DMS153 (cell line): ENCODE results near the gene GALK1.
"Not testable (repeated sequence)": the region's sequence is repeated elsewhere in the genome, so short reads cannot be mapped to it uniquely, and the experiment has no call there.

Experiments used
- DNase-seq: peaks from one replicate; lab custom pipeline; 2025; lab: John Stamatoyannopoulos, UW

The GALK1 gene

DNA sequence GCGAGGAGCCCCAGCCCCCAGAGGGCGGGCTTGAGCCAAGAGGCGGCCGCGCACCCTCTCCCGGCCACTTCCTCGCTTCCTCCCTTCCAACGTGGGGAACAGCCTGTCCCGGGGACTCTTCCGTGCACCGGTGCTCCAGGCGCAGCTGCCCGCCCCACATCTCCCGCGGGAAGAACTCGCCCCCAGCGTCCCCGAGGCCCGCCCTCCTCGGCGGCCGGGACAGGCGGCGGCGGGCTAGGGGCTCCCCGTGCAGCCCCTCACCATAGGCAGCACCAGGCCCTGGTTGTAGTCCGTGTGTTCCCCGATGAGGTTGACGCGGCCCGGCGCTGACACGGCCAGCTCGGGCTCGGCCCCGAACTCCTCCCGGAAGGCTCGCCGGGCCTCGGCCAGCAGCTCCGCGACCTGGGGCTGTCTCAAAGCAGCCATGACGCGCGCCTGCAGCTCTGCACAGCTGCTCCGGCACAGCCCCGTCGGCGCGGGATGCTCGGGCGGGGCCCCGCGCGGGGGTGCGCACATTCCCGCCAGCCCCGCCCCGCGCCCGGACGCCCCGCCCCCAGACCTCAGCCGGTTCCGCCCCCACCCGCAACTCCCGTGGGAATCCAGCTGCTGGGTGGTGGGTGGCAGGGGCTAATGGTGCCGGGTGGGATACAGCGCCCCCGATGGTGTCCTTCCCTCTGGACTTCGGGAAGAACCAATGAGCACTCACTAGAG is at the start of gene GALK1:
Gene GALK1, minus strand, starts transcription at position 482 of the 711 bp plus-strand sequence. Its CDS starts 56 bp downstream, at position 426.
- DNase-seq, result peak; percentile 39

DNA sequence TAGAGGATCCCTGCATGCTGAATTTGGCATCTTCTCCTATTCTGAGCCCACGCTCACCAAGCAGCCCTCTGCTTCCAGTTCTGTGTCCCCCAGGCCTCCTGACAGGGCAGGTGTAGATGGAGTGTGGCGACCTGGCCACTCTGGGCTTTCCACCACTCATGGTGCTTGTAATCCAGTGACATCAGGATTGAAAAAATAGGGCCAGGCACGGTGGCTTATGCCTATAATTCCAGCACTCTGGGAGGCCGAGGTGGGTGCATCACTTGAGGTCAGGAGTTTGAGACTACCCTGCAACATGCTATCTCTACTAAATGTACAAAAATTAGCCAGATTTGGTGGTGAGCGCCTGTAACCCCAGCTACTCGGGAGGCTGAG is 49.0 kb upstream of the GALK1 start:
- no peak for DNase-seq

DNA sequence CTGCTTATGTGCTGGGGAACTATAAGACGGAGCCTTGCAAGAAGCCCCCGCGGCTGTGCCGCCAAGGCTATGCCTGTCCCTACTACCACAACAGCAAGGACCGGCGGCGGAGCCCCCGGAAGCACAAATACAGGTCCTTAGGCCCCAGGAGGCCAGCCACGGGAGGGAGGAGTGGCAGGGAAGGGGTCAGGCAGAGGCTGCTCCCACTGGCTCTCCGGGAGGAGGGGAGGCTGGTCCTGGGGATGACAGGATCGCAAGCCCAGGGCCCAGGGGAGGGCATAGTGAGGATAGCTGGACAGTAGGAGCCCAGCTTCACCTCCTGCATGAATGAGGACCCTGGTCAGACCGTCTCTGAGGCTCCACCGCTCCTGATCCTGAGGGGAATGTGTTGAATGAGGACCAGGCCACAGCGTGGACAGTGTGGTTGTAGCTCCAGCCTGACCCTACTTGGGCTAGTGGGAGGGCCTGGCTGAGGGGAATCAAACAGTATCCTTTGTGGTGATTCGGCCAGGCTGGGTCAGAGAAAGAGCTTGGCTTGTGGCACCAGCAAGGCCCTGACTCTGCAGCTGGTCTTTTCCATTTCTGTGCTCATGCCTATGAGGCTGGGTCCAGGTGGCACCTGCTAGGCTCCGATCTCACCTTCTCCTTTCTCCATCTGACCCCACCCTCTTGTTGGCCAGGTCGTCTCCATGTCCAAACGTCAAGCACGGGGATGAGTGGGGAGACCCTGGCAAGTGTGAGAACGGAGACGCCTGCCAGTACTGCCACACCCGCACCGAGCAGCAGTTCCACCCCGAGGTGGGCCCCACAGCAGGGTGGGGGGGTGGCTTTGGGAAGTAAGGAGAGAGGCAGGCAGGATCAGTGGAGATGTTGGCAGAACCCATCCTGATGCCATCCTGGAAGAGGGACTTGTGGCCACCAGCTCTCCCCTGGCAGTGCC is 48.4 kb upstream of the GALK1 start:
- DNase-seq, result no peak

DNA sequence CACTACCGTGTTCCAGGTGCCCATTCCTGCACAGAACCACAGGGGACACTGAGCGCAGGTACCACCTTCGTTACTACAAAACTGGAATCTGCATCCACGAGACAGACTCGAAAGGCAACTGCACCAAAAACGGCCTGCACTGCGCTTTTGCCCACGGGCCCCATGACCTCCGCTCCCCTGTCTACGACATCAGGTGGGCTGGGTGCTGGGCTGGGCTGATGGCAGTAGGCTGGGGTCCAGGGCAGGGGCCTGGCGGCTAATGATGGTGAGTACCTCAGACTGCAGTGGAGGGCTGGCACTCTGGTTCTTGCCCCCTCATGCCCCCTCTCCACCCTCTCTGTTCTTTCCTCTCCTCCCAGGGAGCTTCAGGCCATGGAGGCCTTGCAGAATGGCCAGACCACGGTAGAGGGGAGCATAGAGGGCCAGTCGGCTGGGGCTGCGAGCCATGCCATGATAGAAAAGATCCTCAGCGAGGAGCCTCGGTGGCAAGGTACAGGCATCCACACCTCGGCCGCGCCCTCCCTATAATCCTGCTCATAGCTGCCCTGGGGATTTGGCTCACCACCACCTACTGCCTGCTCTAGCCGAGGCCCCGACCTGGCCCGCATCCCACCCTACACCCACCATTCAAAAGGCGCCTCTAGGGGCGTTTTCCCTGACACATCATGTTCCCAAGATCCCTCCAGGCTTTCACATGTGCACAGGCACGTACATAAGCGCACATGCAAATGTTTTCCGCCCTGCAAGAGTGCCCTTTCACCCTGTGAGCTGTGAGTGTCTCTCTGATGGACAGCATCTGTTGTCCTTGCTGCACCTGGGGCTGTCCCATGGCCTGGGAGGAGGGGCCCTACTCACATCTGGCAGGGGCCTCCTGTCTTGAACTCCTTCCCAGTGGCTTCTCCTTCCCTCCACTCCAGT is 47.4 kb upstream of the GALK1 start:
- no peak for DNase-seq

DNA sequence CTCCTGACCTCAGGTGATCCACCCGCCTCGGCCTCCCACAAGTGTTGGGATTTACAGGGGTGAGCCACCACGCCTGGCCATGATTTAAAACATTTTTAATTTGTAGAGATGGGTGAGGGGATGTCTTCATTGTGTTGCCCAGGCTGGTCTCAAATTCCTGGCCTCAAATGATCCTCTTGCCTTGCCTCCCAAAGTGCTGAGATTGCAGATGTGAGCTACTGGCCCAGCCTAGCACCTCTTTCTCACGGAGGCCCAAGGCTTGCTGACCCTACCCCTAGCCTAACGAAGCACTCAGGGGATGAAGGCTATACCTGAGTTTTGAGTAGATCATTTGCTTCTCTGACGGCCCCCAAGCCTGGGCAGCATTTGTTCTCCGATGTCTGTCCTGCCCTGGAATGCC is 46.2 kb upstream of the GALK1 start:
- no peak for DNase-seq

DNA sequence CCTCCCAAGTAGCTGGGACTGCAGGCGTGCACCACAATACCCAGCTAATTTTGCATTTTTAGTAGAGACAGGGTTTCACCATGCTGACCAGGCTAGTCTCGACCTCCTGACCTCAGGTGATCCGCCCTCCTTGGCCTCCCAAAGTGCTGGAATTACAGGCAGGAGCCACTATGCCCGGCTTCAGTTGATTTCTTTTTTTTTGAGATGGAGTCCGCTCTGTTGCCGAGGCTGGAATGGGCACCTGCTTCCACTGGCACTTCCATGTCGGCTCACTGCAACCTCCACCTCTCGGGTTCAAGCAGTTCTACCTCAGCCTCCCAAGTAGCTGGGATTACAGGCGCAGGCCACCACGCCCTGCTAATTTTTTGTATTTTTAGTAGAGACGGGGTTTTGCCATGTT is 45.8 kb upstream of the GALK1 start:
- DNase-seq, result not testable (repeated sequence)

DNA sequence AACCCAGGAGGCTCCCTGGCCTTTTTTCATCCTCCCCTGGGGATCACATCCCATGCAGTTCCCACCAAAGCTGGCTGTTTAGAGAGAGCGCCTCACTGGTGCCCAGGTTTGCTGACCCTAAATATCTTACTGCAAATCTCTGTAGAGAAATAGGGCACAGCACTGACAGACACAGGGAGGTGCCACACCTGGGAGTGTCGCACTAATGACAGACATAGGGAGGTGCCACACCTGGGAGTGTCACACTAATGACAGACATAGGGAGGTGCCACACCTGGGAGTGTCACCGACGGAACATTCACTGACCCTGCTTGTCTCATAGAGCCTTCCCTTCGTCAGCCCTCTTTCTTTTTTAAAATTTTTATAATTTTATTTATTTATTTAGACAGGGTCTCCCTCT is 45.2 kb upstream of the GALK1 start:
- no peak for DNase-seq

DNA sequence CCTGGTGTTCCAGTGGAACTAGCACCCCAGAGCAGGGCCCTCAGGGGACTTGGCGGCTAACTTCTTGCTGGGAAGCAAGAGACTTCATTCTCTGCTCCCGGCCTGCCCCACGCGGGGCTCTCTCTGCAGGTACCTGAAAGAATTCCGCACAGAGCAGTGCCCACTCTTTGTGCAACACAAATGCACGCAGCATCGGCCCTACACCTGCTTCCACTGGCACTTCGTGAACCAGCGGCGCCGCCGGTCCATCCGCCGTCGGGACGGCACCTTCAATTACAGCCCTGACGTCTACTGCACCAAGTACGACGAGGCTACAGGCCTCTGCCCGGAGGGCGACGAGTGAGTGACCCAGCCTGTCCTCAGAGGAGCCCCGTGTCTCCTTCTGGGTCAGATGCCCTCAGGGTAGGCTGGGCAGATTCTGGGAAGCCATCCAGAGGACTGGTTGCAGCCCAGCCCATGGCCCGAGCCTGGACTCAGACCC is 44.7 kb upstream of the GALK1 start:
- DNase-seq, result no peak

DNA sequence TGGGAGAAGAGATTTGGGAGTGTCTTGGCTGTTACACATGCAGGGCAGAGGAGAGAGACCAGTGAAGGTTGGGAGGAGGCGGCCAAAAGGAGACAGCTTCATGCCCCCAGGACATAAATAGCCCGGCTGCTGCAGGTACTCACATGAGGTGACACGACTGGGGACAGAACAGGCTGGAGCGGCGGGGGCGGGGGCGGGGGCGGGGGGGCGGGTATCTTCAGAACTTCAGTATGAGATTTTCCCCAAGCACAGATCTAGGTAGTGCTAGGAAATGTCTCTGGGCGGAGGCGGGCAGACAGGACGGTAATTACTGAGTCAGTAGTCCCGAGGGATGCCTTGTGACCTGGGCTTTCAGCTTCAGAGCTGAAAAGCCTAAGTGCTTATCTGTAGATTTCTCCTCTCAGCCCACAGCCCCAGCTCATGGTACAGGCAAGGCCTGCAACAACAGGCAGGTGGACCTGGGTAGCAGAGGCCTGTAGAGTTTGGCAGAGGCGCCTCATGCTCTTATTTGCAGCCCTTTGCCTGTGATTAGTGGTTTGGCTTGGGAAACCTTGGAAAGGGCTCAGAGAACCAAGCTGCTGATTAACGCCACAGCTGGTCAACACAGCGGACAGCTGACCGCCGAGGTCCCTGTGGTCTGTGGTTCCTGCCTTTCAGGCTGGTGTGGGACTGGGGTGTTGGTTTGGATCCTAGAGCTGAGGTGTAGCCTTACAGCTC is 44.1 kb upstream of the GALK1 start:
- DNase-seq, result peak; percentile 23

DNA sequence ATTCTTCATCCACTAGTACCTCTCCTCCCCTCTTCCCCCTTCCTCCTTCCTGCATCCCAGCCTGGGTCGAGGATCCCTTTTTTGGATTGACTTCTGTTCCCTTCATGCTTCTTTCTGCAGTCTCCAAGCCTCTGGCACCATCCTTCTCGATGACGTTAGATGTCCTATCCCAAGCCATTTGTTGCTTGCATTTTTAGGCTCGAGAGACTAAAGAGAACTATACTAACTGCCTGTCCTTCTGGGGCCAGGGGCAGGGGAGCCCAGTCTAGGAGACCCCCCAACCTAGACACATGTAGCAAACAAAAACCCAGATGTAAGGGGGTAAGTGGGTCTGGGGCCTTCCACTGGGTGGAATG is 43.5 kb upstream of the GALK1 start:
- DNase-seq, result no peak

DNA sequence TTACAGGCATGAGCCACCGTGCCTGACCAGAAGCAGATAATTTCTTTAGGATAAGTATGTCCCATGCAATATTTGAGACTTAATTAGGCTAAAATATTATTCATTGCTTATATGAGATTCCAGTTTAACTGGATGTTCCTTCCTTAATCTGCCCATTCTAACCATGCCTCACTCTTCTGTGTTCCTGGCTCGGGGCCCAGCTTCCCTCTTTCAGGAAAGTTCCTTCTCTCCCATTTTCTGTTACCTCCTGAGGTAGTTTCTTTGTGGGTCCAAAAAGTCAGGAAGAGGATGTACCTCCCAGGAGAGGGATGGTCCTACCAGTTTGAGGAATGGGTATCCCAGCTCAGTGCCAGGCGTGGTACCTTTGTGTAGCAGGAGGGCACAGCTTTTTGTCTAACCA is 42.9 kb upstream of the GALK1 start:
- DNase-seq, result no peak

DNA sequence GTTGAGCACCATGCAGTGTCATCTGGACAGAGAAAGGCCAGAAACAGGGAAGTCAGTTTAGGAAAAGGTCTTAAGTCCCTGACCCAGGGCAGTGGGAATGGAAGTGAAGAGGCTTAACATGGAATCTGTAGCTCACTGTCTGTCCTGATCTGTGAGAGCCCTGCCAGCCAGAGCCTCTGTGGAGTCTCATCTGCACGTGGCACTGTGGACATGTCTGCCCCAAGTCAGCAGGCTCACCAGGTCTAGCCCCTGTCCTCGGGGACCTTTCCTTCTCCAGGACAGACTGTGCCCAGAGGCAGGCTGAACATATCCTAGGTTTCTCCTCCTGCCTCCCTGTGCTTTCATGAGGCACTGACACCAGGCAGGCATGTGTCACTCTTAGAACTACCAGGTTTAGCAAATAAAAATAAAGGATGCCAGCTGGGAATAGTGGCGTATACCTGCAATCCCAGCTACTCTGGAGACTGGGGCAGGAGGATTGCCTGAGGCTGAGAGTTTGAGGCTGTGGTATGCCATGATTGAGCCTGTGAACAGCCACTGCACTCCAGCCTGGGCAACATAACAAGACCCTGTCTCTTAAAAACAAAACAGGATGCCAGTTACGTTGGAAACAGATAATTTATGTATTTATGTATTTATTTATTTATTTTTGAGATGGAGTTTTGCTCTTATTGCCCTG is 42.0 kb upstream of the GALK1 start:
- DNase-seq, result no peak

DNA sequence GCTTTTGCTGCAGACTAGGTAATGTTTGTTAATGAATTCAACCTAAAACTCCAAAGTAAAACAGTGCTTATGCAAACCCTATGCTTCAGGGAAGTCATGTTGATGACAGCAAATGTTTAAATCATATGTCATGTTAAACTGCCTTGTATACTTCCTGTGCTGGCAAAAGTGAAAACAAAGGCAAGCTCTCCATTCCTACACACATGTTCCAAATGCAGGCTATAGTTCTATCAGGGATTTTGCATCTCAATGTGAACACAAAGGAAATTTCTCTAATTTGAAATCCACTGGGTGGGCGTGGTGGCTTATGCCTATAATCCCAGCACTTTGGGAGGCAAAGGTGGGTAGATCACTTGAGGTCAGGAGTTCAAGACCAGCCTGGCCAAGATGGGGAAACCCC is 38.9 kb upstream of the GALK1 start:
- DNase-seq, result no peak

DNA sequence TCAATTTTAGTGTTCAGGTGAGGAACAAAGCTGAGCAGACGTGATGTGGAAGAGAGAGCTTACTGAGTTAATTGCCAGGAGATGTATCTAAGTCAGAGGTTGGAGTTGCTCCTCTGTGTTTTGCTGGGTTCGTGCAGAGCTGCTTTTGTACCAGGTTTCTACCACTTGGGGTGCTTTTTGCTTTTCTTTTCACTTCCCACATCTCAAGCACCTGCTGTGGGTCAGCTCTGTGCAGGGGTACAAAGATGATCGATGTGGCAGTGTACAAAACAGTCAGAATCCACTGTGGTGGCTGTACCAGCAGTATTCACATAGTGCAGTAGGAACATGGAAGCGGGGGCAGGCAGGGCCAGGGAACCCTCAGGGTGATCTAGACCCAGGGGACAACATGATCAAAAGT is 34.4 kb upstream of the GALK1 start:
- DNase-seq, result no peak

DNA sequence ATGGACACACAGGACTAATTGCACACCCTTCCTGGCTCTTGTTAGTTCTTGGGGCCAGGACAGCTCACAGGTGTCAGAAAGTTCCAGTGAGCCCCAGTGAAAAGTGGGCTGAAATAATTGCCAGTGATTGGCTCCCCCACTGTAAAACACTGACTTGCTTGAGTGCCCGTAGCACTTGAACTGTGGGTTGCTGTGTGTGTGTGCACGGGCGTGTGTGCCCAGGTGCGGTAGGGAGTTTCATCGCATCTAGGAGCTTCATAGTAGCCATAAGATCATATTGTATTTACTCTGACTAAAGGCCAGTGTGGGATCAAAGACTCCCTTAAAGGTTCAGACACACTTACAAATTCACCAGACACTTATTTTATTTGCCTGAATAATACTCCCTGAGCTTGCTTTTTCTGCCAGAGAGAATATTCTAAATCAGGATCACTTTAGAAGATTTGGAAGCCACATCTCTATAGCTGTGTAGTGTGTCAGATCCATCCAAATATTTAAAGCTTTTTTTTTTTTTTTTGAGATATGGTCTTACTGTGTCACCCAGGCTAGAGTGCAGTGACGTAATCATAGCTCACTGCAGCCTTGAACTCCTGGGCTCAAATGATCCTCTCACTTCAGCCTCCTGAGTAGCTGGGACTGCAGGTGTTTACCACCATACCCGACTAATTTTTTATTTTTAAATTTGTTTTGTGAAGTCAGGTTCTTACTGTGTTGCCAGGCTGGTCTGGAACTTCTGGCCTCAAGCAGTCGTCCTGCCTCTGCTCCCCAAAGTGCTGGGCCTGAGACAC is 31.0 kb upstream of the GALK1 start:
- DNase-seq, result no peak

DNA sequence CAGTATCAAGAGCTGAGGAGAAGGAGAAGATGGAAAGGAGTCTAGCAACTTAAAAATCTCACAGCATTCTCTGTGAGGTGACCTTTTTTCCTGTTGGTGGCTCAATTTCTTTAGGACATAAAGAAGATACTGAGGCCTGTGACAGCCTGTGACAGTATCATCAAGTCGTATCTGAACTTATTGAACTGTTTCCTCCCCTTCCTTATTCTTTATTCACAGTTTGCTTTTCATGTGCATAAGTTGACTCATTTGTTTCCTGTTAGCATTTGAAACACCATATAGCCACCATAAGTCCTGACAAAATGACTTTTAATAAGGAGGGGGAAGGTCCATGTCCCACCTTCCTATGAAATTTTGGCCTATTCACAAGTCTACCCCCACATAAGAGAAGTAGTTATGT is 28.5 kb upstream of the GALK1 start:
- no peak for DNase-seq

DNA sequence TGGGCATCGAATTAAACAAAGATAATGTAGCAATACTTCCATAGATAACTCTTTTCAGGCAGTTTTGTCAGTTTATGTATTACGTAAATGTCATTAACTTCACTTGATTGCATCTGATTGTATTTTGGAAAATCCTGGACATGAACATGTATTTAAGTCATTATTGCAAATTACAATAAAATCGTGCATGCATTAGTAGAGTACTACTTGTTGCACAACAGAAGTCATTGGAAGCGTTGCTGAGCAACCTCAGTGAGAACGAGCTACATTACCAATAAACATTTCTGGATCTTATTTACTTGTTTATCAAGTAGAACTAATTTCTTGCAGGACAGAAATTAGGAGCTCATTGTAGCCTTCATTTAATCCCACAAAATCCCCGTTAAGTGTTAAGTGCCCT is 26.3 kb upstream of the GALK1 start:
- no peak for DNase-seq

DNA sequence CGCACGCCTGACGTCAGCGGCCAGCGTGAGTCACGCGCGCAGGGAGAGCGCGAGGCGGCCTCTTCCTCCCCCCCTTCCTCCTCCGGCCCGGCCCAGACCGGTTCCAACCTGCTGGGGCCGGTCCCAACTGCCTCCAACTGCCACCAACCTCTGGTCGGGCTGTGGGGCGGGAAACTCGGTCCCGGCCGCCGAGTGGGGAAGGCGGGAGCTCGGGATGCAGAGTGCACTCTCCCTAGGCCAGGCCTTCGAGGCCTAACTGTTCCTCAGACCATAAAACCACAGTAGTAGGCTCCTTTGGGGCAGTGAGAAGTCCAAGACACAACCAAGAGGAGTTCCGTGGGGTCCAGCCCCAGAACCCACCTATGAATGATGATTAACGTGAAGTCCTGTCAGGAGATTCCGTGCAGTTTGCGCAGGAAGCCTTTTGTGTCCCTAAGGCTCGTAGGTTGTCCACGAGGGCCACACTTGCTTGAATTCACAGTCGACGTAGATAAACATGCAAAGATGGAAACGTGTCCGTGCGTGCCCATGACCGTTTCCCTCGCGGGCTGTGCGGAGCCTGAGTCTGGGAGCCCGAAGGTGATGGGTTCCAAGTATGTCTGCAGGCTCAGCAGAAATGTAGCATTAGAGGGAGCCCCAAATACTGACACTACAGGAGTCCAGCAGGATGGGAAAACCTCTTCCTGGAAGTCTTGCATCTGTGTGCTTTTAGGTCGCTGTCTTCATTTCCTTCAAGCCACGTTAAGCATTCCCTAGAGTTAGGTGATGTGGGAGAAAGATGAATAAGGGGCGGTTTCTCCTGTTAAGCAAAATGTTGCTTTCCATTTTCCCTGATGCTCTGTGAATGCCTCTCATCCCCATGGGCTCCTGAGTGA is 20.3 kb upstream of the GALK1 start:
- peak; percentile 90 for DNase-seq

DNA sequence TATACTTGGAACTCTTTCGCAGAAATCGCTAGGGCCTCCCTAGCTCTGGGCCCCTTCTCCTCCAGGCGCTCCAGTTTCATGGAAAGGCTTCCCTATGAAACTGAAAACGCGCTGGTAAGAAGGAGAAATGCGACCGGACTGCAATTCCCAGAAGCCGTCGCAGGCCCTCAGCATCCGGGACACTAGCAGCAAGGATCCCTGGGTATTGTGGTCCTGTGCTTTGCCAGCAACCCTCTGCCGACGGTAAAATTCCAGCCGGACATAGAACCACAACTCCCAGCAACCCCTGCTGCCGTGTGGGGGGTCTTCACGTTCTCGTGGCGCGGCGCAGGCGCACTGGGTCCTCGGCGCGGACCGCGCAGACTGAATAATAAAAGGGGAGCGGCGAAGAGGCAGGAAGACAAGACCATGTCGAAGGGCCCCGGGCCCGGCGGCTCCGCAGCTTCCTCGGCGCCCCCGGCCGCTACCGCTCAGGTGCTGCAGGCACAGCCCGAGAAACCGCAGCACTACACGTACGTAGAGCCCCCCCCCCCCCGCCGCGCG is 19.6 kb upstream of the GALK1 start, which contains the start of gene UNK:
Gene UNK, plus strand, starts transcription at position 334 of the 543 bp plus-strand sequence. Its CDS starts 75 bp downstream, at position 409.
- DNase-seq, result peak; percentile 99
